HS-27A (cell line): ENCODE data around the gene STUB1.
"Not testable (repeated sequence)": the region's sequence is repeated elsewhere in the genome, so short reads cannot be mapped to it uniquely, and the experiment has no call there.

Experiments
- DNase-seq: peaks from one replicate; pipeline ENCODE4 v3.0.0-alpha.2; 2012; ENCODE audit warnings: low read depth, missing footprints

STUB1 gene

GRCh38 chr16:678858-679813 lies 1.1 kb upstream of the STUB1 start:
- DNase-seq, result no peak

GRCh38 chr16:680625-680945 lies 375 bp downstream of the STUB1 start:
- DNase-seq, result no peak

GRCh38 chr16:680967-681745 lies 946 bp downstream of the STUB1 start:
- no peak for DNase-seq

- DNase-seq, result no peak
Observed at GRCh38 chr16:681746-682427, 1.7 kb downstream of the STUB1 start.

- no peak for DNase-seq
Observed at GRCh38 chr16:682493-683395, 2.5 kb downstream of the STUB1 start.

GRCh38 chr16:683396-684070 lies 3.3 kb downstream of the STUB1 start:
- no peak for DNase-seq

- no peak for DNase-seq
Observed at GRCh38 chr16:684071-684794, 4.0 kb downstream of the STUB1 start, which contains the start of gene JMJD8. TSS of gene JMJD8 (minus strand) at chr16:684334. CDS start at chr16:684319, 15 bp downstream.

GRCh38 chr16:684961-685696 lies 4.9 kb downstream of the STUB1 start:
- no peak for DNase-seq

- DNase-seq, result no peak
Observed at GRCh38 chr16:685967-686366, 5.8 kb downstream of the STUB1 start.

- no peak for DNase-seq
Observed at GRCh38 chr16:686459-687260, 6.5 kb downstream of the STUB1 start.

GRCh38 chr16:687499-687898 lies 7.3 kb downstream of the STUB1 start:
- DNase-seq, result no peak

- DNase-seq, result no peak
Observed at GRCh38 chr16:689175-689897, 9.1 kb downstream of the STUB1 start.

- not testable (repeated sequence) for DNase-seq
Observed at GRCh38 chr16:691242-691641, 11.0 kb downstream of the STUB1 start.

GRCh38 chr16:692356-693108 lies 12.3 kb downstream of the STUB1 start:
- no peak for DNase-seq

- no peak for DNase-seq
Observed at GRCh38 chr16:693364-693763, 13.2 kb downstream of the STUB1 start.

- DNase-seq, result no peak
Observed at GRCh38 chr16:693766-694165, 13.6 kb downstream of the STUB1 start.

- no peak for DNase-seq
Observed at GRCh38 chr16:694187-694862, 14.1 kb downstream of the STUB1 start.
